HG03571 (cell line): Measurements from ENCODE around the gene FOXI3.
"Not testable (repeated sequence)": the region's sequence is repeated elsewhere in the genome, so short reads cannot be mapped to it uniquely, and the experiment has no call there.

Experiments used
- ATAC-seq: cut with Tn5 transposase; IDR thresholded peaks from one replicate; pipeline ENCODE4 v1.9.1; 2021; ENCODE audit not compliant: unreplicated experiment

Gene FOXI3

GRCh38 chr2:88442473-88442872 is 10.0 kb downstream of the FOXI3 start:
- ATAC-seq = no peak

- no peak for ATAC-seq
These were observed 10.4 kb downstream of the FOXI3 start for GRCh38 chr2:88442061-88442460.

GRCh38 chr2:88437010-88437409 is 15.5 kb downstream of the FOXI3 start:
- no peak for ATAC-seq

- no peak for ATAC-seq
These were observed 22.6 kb downstream of the FOXI3 start for GRCh38 chr2:88429929-88430328.

GRCh38 chr2:88423733-88424132 is 28.8 kb downstream of the FOXI3 start:
- ATAC-seq = no peak

- ATAC-seq = not testable (repeated sequence)
These were observed 33.4 kb downstream of the FOXI3 start for GRCh38 chr2:88419051-88419450.

GRCh38 chr2:88416016-88416663 is 36.4 kb downstream of the FOXI3 start:
- ATAC-seq = no peak

- ATAC-seq = not testable (repeated sequence)
These were observed 43.6 kb downstream of the FOXI3 start for GRCh38 chr2:88408870-88409269.

GRCh38 chr2:88400037-88400767 is 52.3 kb downstream of the FOXI3 start:
- ATAC-seq = no peak

- ATAC-seq = no peak
These were observed 54.3 kb downstream of the FOXI3 start for GRCh38 chr2:88398180-88398579.
